Stimulated activated effector memory CD8-positive, alpha-beta T cell treated with anti-CD3 and anti-CD28 coated beads, Interleukin-12 subunit alpha, Interleukin-12 subunit beta, amount 100 ng/mL, for 72 hours (primary cell): Measurements from ENCODE around the gene LUZP2.
"Not testable (repeated sequence)": the region's sequence is repeated elsewhere in the genome, so short reads cannot be mapped to it uniquely, and the experiment has no call there.

Experiments
- ATAC-seq: fragments of 150-1000 bp; cut with Tn5 transposase; 2 replicates; pipeline ENCODE4 v1.10.0; 2021
- DNase-seq, 2 donors: peaks; one replicate each; pipeline ENCODE4 v3.0.0; 2021 to 2022; ENCODE audit warnings: low spot score in 2 of 2
- H3K27ac Mint-ChIP-seq: one replicate; pipeline ENCODE4 v1.8.0; 2022; ENCODE audit warnings: mild to moderate bottlenecking, mixed read lengths
- H3K36me3 Mint-ChIP-seq: one replicate; pipeline ENCODE4 v1.8.0; 2022; ENCODE audit warnings: mild to moderate bottlenecking, mixed read lengths
- H3K4me1 Mint-ChIP-seq: one replicate; pipeline ENCODE4 v1.8.0; 2022; ENCODE audit warnings: mixed read lengths
- H3K4me3 Mint-ChIP-seq: one replicate; pipeline ENCODE4 v1.8.0; 2022; ENCODE audit warnings: mild to moderate bottlenecking, mixed read lengths
- H3K9me3 Mint-ChIP-seq: one replicate; pipeline ENCODE4 v1.8.0; 2022; ENCODE audit warnings: mixed read lengths

The LUZP2 gene

GRCh38 chr11:24844406-24844805, 347.6 kb downstream of the LUZP2 start:
- Mint-ChIP-seq H3K4me3 (no peak overlapping the region), H3K4me1 (no peaks in the 10 kb centered on the region), H3K27ac (no peak overlapping the region), H3K36me3 (no peaks in the 10 kb centered on the region), H3K9me3 (peaks cover 15% of the 10 kb centered on the region)
- ATAC-seq (no peak), DNase-seq (no peak)

GRCh38 chr11:24848857-24849256, 352.0 kb downstream of the LUZP2 start:
- H3K9me3 Mint-ChIP-seq, result peaks cover 20% of the 10 kb centered on the region
- no peak for DNase-seq
- H3K36me3 Mint-ChIP-seq, result no peaks in the 10 kb centered on the region
- no peaks in the 10 kb centered on the region for H3K4me1 Mint-ChIP-seq
- no peak for ATAC-seq
- H3K27ac Mint-ChIP-seq, result no peak overlapping the region
- H3K4me3 Mint-ChIP-seq, result no peak overlapping the region

GRCh38 chr11:24855951-24856350, 359.1 kb downstream of the LUZP2 start:
- Mint-ChIP-seq H3K4me1 (no peaks in the 10 kb centered on the region), H3K27ac (no peak overlapping the region), H3K4me3 (no peak overlapping the region), H3K36me3 (no peaks in the 10 kb centered on the region), H3K9me3 (peaks cover 12% of the 10 kb centered on the region)
- ATAC-seq (no peak), DNase-seq (no peak)

- peaks cover 10% of the 10 kb centered on the region for H3K9me3 Mint-ChIP-seq
- DNase-seq, result no peak
- no peaks in the 10 kb centered on the region for H3K4me1 Mint-ChIP-seq
- H3K4me3 Mint-ChIP-seq, result no peak overlapping the region
- no peaks in the 10 kb centered on the region for H3K36me3 Mint-ChIP-seq
- ATAC-seq, result no peak
- no peak overlapping the region for H3K27ac Mint-ChIP-seq
These were observed 363.0 kb downstream of the LUZP2 start for GRCh38 chr11:24859801-24860300.

GRCh38 chr11:24861440-24861839, 364.6 kb downstream of the LUZP2 start:
- no peak overlapping the region for H3K27ac Mint-ChIP-seq
- no peak for ATAC-seq
- H3K9me3 Mint-ChIP-seq, result peaks cover 8% of the 10 kb centered on the region
- H3K4me3 Mint-ChIP-seq, result no peak overlapping the region
- no peaks in the 10 kb centered on the region for H3K4me1 Mint-ChIP-seq
- H3K36me3 Mint-ChIP-seq, result no peaks in the 10 kb centered on the region
- no peak for DNase-seq

GRCh38 chr11:24866743-24867142, 369.9 kb downstream of the LUZP2 start:
- Mint-ChIP-seq H3K4me1 (no peaks in the 10 kb centered on the region), H3K27ac (no peak overlapping the region), H3K36me3 (no peaks in the 10 kb centered on the region), H3K9me3 (peaks cover 11% of the 10 kb centered on the region), H3K4me3 (no peak overlapping the region)
- ATAC-seq (no peak), DNase-seq (no peak)

GRCh38 chr11:24870048-24870447, 373.2 kb downstream of the LUZP2 start:
- no peak overlapping the region for H3K4me3 Mint-ChIP-seq
- H3K9me3 Mint-ChIP-seq, result peaks cover 11% of the 10 kb centered on the region
- DNase-seq (no peak), ATAC-seq (no peak)
- H3K27ac Mint-ChIP-seq, result no peak overlapping the region
- no peaks in the 10 kb centered on the region for H3K36me3 Mint-ChIP-seq
- H3K4me1 Mint-ChIP-seq, result no peaks in the 10 kb centered on the region

GRCh38 chr11:24872186-24872585, 375.3 kb downstream of the LUZP2 start:
- H3K4me3 Mint-ChIP-seq, result no peak overlapping the region
- DNase-seq, result no peak
- H3K9me3 Mint-ChIP-seq, result peaks cover 11% of the 10 kb centered on the region
- H3K36me3 Mint-ChIP-seq, result no peaks in the 10 kb centered on the region
- H3K27ac Mint-ChIP-seq, result no peak overlapping the region
- no peak for ATAC-seq
- H3K4me1 Mint-ChIP-seq, result no peaks in the 10 kb centered on the region

GRCh38 chr11:24872651-24873311, 375.9 kb downstream of the LUZP2 start:
- no peak overlapping the region for H3K4me3 Mint-ChIP-seq
- no peaks in the 10 kb centered on the region for H3K4me1 Mint-ChIP-seq
- ATAC-seq (no peak), DNase-seq (no peak)
- H3K27ac Mint-ChIP-seq, result no peak overlapping the region
- peaks cover 10% of the 10 kb centered on the region for H3K9me3 Mint-ChIP-seq
- H3K36me3 Mint-ChIP-seq, result no peaks in the 10 kb centered on the region

- no peak overlapping the region for H3K27ac Mint-ChIP-seq
- H3K4me1 Mint-ChIP-seq, result no peaks in the 10 kb centered on the region
- no peak for ATAC-seq
These were observed 384.1 kb downstream of the LUZP2 start for GRCh38 chr11:24880962-24881361.

GRCh38 chr11:24885580-24886173, 388.8 kb downstream of the LUZP2 start:
- H3K27ac Mint-ChIP-seq, result no peak overlapping the region
- no peaks in the 10 kb centered on the region for H3K36me3 Mint-ChIP-seq
- DNase-seq (no peak), ATAC-seq (no peak)
- no peaks in the 10 kb centered on the region for H3K4me1 Mint-ChIP-seq
- H3K9me3 Mint-ChIP-seq, result peaks cover 16% of the 10 kb centered on the region
- H3K4me3 Mint-ChIP-seq, result no peak overlapping the region

More at GRCh38 chr11:24880962-24881361, 384.1 kb downstream of the LUZP2 start:
- H3K36me3 Mint-ChIP-seq, result no peaks in the 10 kb centered on the region
- H3K4me3 Mint-ChIP-seq, result no peak overlapping the region
- H3K9me3 Mint-ChIP-seq, result peaks cover 22% of the 10 kb centered on the region
- no peak for DNase-seq

GRCh38 chr11:24886880-24887619, 390.2 kb downstream of the LUZP2 start:
- no peak overlapping the region for H3K4me3 Mint-ChIP-seq
- peaks cover 12% of the 10 kb centered on the region for H3K9me3 Mint-ChIP-seq
- DNase-seq (no peak), ATAC-seq (no peak)
- no peaks in the 10 kb centered on the region for H3K36me3 Mint-ChIP-seq
- H3K27ac Mint-ChIP-seq, result no peak overlapping the region
- no peaks in the 10 kb centered on the region for H3K4me1 Mint-ChIP-seq

- no peak for DNase-seq
- Mint-ChIP-seq H3K36me3 (no peaks in the 10 kb centered on the region), H3K27ac (no peak overlapping the region), H3K9me3 (peaks cover 4% of the 10 kb centered on the region), H3K4me1 (no peaks in the 10 kb centered on the region), H3K4me3 (no peak overlapping the region)
- no peak for ATAC-seq
These were observed 393.6 kb downstream of the LUZP2 start for GRCh38 chr11:24890426-24890825.

- not testable (repeated sequence) for ATAC-seq, H3K9me3 Mint-ChIP-seq, DNase-seq, H3K36me3 Mint-ChIP-seq, H3K4me3 Mint-ChIP-seq, H3K4me1 Mint-ChIP-seq, H3K27ac Mint-ChIP-seq
These were observed 395.1 kb downstream of the LUZP2 start for GRCh38 chr11:24891845-24892492.

- ATAC-seq, result no peak
- Mint-ChIP-seq H3K4me1 (no peaks in the 10 kb centered on the region), H3K4me3 (no peak overlapping the region), H3K9me3 (peaks cover 3% of the 10 kb centered on the region), H3K27ac (no peak overlapping the region), H3K36me3 (no peaks in the 10 kb centered on the region)
- no peak for DNase-seq
These were observed 399.4 kb downstream of the LUZP2 start for GRCh38 chr11:24896118-24896835.
